Lung (tissue), 12 donors: ENCODE data around the gene AGL. TPM values are rescaled to one million over a fixed set of nuclear protein-coding genes. Genes with fewer than 3 reads are reported as not detected.

ENCODE experiments used
- ATAC-seq: fragments of 200-7000 bp; cut with Tn5 transposase; one replicate; pipeline ENCODE4 v1.9.1; 2020; ENCODE audit warnings: moderate number of reproducible peaks; ENCODE audit not compliant: insufficient read depth, low FRiP score
- DNase-seq, 3 donors: peaks; one replicate each; pipeline ENCODE4 v3.0.0-alpha.2; 2013 to 2017
- H3K27ac ChIP-seq, 2 donors: one replicate each; pipeline ENCODE4 v1.5.1; 2013; ENCODE audit warnings: mild to moderate bottlenecking in 2 of 2, moderate library complexity in 2 of 2, control low read depth in 1 of 2, inconsistent platforms in 1 of 2, low read depth in 1 of 2, low read length in 1 of 2
- H3K27me3 ChIP-seq, 3 donors: one replicate each; pipeline ENCODE4 v1.5.1; 2013; ENCODE audit warnings: low read length in 2 of 3; ENCODE audit not compliant: control insufficient read depth in 3 of 3, insufficient read depth in 3 of 3
- H3K36me3 ChIP-seq, 4 donors: one replicate each; pipeline ENCODE4 v1.5.1; 2013; ENCODE audit warnings: low read length in 4 of 4, mild to moderate bottlenecking in 1 of 4, moderate library complexity in 1 of 4; ENCODE audit not compliant: control insufficient read depth in 4 of 4, insufficient read depth in 4 of 4
- H3K4me1 ChIP-seq, 5 donors: one replicate each; pipeline ENCODE4 v1.5.1; 2013; ENCODE audit warnings: low read length in 5 of 5, mild to moderate bottlenecking in 2 of 5, moderate library complexity in 1 of 5; ENCODE audit not compliant: control insufficient read depth in 5 of 5, insufficient read depth in 5 of 5
- H3K4me3 ChIP-seq: one replicate; pipeline ENCODE4 v1.5.1; 2013; ENCODE audit warnings: mild to moderate bottlenecking, control low read depth, moderate library complexity
- H3K9ac ChIP-seq, 2 donors: one replicate each; pipeline ENCODE4 v1.5.1; 2013; ENCODE audit warnings: low read length in 2 of 2, control low read depth in 1 of 2; ENCODE audit not compliant: insufficient read depth in 1 of 2
- H3K9me3 ChIP-seq, 4 donors: one replicate each; pipeline ENCODE4 v1.5.1; 2013; ENCODE audit warnings: low read length in 3 of 4, mild to moderate bottlenecking in 1 of 4, moderate library complexity in 1 of 4; ENCODE audit not compliant: control insufficient read depth in 4 of 4, insufficient read depth in 3 of 4
- WGBS, 2 donors: extraction: QIAGEN DNeasy Blood & Tissue Kit; methylation state at CpG; one replicate each; pipeline ENCODE4 v1.1.7; 2013; 5-methylcytosine and 5-hydroxymethylcytosine counted together
- polyA plus RNA-seq, 2 donors: library from polyadenylated mRNA; stranded (reverse); fragments of 200-250 nt; gene quantifications; one replicate each; pipeline ENCODE4 v1.2.1, GENCODE V29; 2013
- total RNA-seq, 2 donors: library from RNA; depleted of rRNA in 1 of 2; stranded (reverse); fragments of >200 nt in 1 of 2; gene quantifications; one replicate each; pipeline ENCODE4 v1.2.1, GENCODE V29; 2014 to 2021
- TF ChIP-seq, protein P1 (sequence below): IDR thresholded peaks from 2 replicates; pipeline ENCODE4 v1.5.1; 2012; ENCODE audit warnings: mild to moderate bottlenecking; ENCODE audit errors: control extremely low read depth, extremely low read depth
- donor health status: control.
- donor health status: control.
- donor health status: Bipolar disorder and iron deficiency.
- donor health status: healthy.
- donor health status: DM: yes; HTN: yes; CAD: no.

The AGL gene
- total and polyA plus RNA-seq, 4 donors: 4.3 to 24.0 (median 11.1) TPM

DNA sequence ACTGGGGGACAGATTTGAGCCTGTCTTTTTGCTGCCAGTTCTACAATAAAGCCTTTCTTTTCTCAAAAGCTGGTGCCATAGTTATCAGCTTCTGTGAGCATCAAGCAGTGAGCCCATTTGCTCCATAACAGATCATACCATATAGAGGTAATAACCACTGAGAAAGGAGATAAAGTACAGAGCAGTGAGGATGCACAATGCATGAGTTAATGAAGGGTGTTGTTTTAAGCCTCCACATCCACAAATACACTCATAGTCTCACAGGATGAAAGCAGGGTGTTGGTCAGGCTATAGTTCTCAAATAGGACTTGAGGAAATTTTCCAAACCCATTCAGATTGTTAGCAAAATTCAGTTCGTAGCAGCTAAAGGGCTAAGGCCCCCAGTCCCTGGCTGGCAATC lies 94.0 kb downstream of the AGL start:
- Histone ChIP-seq H3K27me3 (no peaks in the 10 kb centered on the region), H3K9me3 (no peaks in the 10 kb centered on the region), H3K27ac (no peak overlapping the region), H3K4me3 (no peak overlapping the region), H3K36me3 (no peaks in the 10 kb centered on the region), H3K9ac (no peak overlapping the region), H3K4me1 (no peaks in the 10 kb centered on the region)
- TF ChIP-seq, protein P1, sequence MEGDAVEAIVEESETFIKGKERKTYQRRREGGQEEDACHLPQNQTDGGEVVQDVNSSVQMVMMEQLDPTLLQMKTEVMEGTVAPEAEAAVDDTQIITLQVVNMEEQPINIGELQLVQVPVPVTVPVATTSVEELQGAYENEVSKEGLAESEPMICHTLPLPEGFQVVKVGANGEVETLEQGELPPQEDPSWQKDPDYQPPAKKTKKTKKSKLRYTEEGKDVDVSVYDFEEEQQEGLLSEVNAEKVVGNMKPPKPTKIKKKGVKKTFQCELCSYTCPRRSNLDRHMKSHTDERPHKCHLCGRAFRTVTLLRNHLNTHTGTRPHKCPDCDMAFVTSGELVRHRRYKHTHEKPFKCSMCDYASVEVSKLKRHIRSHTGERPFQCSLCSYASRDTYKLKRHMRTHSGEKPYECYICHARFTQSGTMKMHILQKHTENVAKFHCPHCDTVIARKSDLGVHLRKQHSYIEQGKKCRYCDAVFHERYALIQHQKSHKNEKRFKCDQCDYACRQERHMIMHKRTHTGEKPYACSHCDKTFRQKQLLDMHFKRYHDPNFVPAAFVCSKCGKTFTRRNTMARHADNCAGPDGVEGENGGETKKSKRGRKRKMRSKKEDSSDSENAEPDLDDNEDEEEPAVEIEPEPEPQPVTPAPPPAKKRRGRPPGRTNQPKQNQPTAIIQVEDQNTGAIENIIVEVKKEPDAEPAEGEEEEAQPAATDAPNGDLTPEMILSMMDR: no peak
- DNase-seq (no peak), ATAC-seq (no peak)
- WGBS, 2 donors: 83 to 96% methylated on average over 1 of the region's 1 CpG

- no peak overlapping the region for H3K9ac ChIP-seq
- WGBS, 2 donors: 79 to 97% methylated on average over 1 of the region's 1 CpG
- no peak for DNase-seq
- TF ChIP-seq, protein P1: no peak
- H3K9me3 ChIP-seq: no peaks in the 10 kb centered on the region
- no peaks in the 10 kb centered on the region for H3K4me1 ChIP-seq
- no peak overlapping the region for H3K27ac ChIP-seq
- H3K4me3 ChIP-seq: no peak overlapping the region
- H3K27me3 ChIP-seq: no peaks in the 10 kb centered on the region
- H3K36me3 ChIP-seq: no peaks in the 10 kb centered on the region
- ATAC-seq: no peak
These were observed 95.0 kb downstream of the AGL start for GRCh38 chr1:99945174-99945573.

- 76 to 78% methylated on average over 3 of the region's 3 CpGs for WGBS, 2 donors
- Histone ChIP-seq H3K9ac (no peak overlapping the region), H3K4me1 (no peaks in the 10 kb centered on the region), H3K9me3 (no peaks in the 10 kb centered on the region), H3K27me3 (no peaks in the 10 kb centered on the region), H3K27ac (no peak overlapping the region), H3K4me3 (no peak overlapping the region), H3K36me3 (no peaks in the 10 kb centered on the region)
- TF ChIP-seq, protein P1: no peak
- DNase-seq: no peak
- ATAC-seq: no peak
These were observed 100.3 kb downstream of the AGL start for GRCh38 chr1:99950486-99950885.

GRCh38 chr1:99952522-99952921 lies 102.4 kb downstream of the AGL start:
- WGBS, 2 donors: 94 to 96% methylated on average over 1 of the region's 1 CpG

More at GRCh38 chr1:99952522-99952921, 102.4 kb downstream of the AGL start:
- Histone ChIP-seq H3K27ac (no peak overlapping the region), H3K9ac (no peak overlapping the region), H3K4me3 (no peak overlapping the region), H3K27me3 (no peaks in the 10 kb centered on the region), H3K4me1 (no peaks in the 10 kb centered on the region), H3K9me3 (no peaks in the 10 kb centered on the region), H3K36me3 (no peaks in the 10 kb centered on the region)
- ATAC-seq: no peak
- no peak for DNase-seq
- TF ChIP-seq, protein P1: no peak
